ENCODE measurements around the gene YEATS4. TPM values are rescaled to one million over a fixed set of nuclear protein-coding genes. Genes with fewer than 3 reads are reported as not detected.

Gene YEATS4
- total RNA-seq, 6 donors from 2014 or later = 1.00 to 12.8 (median 10.2) TPM

DNA sequence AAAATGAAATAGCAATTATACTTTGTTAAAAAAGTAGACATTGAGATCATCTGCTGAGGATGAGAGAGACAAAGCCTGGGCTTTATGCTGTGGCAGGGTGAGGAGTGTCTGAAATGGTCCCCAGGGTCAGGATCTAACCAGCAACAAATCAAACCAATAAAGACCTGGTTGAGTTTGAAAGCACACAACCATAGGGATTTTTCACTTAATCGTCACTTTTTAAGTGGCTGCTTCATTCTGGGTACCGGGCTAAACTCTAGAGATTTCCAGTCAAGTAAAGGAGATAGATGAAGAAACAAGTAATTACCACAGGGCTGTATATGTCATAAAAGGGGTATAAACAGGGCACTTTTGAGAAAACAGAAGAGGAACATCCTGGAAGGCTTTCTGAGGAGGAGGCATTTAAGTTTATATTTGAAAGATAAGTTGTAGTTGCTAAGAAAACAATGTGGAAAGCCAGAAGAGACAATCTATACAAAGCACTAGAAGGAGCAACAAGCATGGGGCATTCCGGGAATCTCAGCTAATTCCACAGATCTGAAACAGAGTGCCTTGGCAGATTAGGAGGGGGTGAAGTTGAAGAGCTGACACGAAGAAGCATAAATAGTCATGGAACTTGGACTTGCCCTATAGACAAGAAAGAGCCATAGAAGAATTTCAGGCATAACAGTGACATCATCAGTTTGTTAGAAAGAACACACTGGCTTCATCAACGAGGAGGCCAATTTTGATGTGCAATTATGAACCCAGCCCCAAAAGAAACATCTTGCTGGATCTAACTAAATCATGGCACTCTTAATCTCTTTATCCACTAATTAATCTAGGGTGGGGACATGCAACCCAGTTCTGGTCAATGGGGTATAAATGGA lies 63.7 kb downstream of the YEATS4 start:
- no peaks in the 10 kb centered on the region for H3K36me3 ChIP-seq
- H3K9me3 ChIP-seq = no peaks in the 10 kb centered on the region
- DNase-seq = no peak
- no peaks in the 10 kb centered on the region for H3K27me3 ChIP-seq
- H3K27ac ChIP-seq = no peak overlapping the region
- no peak for ATAC-seq (ENCODE audit: low FRiP score in 2 of 2)
- no peak overlapping the region for H3K4me3 ChIP-seq
- WGBS, 2 donors = 81 to 88% methylated on average over 5 of the region's 5 CpGs
- TF ChIP-seq POLR2A (IDR thresholded peaks at IDR 0.05) = no peak
- no peak for TF ChIP-seq POLR2AphosphoS5 (IDR thresholded peaks at IDR 0.05)
- TF ChIP-seq, protein P1, sequence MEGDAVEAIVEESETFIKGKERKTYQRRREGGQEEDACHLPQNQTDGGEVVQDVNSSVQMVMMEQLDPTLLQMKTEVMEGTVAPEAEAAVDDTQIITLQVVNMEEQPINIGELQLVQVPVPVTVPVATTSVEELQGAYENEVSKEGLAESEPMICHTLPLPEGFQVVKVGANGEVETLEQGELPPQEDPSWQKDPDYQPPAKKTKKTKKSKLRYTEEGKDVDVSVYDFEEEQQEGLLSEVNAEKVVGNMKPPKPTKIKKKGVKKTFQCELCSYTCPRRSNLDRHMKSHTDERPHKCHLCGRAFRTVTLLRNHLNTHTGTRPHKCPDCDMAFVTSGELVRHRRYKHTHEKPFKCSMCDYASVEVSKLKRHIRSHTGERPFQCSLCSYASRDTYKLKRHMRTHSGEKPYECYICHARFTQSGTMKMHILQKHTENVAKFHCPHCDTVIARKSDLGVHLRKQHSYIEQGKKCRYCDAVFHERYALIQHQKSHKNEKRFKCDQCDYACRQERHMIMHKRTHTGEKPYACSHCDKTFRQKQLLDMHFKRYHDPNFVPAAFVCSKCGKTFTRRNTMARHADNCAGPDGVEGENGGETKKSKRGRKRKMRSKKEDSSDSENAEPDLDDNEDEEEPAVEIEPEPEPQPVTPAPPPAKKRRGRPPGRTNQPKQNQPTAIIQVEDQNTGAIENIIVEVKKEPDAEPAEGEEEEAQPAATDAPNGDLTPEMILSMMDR (IDR thresholded peaks at IDR 0.05) = no peak
- TF ChIP-seq EP300 (IDR thresholded peaks at IDR 0.05) = no peak
- H3K4me1 ChIP-seq = no peaks in the 10 kb centered on the region

DNA sequence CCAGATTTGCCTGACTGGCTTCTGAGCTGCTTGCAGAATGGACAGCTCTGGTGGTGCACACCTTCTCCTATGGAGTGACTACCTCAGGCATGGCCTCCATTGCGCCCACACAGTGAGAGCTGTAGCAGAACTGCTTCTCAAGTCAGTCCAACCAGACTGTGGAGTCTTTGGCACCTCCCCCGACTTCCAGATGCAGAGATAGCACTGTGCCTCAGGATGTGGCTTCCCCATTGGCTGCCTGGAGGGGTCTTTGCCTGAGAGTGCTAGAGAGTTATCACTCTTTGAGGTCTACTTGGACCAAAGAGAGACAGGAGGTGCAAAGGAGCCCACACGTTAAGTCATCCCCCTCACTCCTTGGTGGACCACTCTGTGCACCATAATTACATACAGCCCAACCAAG lies 65.9 kb downstream of the YEATS4 start:
- no peak for DNase-seq
- TF ChIP-seq, protein P1 (IDR thresholded peaks at IDR 0.05) = no peak
- TF ChIP-seq POLR2A (IDR thresholded peaks at IDR 0.05) (no peak), POLR2AphosphoS5 (IDR thresholded peaks at IDR 0.05) (no peak), EP300 (IDR thresholded peaks at IDR 0.05) (no peak)
- H3K36me3 ChIP-seq = no peaks in the 10 kb centered on the region
- H3K9me3 ChIP-seq = no peaks in the 10 kb centered on the region
- no peak overlapping the region for H3K27ac ChIP-seq
- no peak for ATAC-seq (ENCODE audit: low FRiP score in 2 of 2)
- no peaks in the 10 kb centered on the region for H3K4me1 ChIP-seq
- no peak overlapping the region for H3K4me3 ChIP-seq
- H3K27me3 ChIP-seq = no peaks in the 10 kb centered on the region
- 92 to 96% methylated on average over 2 to 3 of the region's 3 CpGs for WGBS, 2 donors

DNA sequence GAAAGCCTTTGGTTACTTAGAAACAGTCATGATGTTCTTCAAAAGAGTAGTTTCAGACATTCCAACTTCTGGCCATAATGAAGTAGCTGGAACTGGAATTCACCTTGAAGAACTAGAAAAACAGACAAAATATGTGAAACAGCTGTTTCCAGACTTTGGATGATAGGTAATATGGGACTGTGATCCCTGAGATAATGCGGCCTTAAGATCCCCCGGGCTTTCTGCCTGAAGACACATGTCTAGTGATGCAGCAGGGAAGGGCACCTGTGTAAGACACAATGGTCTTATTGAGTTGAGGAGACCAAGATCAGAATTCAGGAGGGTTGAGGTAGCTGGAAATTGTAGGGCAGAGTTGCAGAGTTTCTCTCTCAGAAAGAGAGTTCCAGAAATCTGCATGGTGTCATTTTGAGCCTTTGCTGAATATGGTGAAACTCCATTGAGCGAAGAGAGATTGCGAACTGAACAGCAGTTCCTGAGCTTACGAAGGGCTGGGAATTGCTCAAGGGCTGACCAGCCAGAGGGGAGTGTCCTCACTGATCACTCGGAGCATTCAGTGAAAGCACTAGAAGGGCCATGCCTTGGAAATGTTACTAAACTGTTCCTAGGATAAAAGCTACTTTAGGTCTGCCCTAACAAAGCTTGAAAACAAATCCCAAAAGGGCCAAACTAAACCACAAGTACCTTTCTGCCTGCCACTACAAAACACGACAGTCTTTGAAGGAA lies 69.0 kb downstream of the YEATS4 start:
- H3K4me3 ChIP-seq = no peak overlapping the region
- no peak overlapping the region for H3K27ac ChIP-seq
- ATAC-seq (ENCODE audit: low FRiP score in 2 of 2) (no peak), DNase-seq (no peak)
- WGBS, 2 donors = 83 to 91% methylated on average over 7 of the region's 7 CpGs
- TF ChIP-seq, protein P1 (IDR thresholded peaks at IDR 0.05) = no peak
- TF ChIP-seq POLR2AphosphoS5 (IDR thresholded peaks at IDR 0.05) (no peak), EP300 (IDR thresholded peaks at IDR 0.05) (no peak), POLR2A (IDR thresholded peaks at IDR 0.05) (no peak)
- H3K27me3 ChIP-seq = no peaks in the 10 kb centered on the region
- H3K36me3 ChIP-seq = no peaks in the 10 kb centered on the region
- H3K4me1 ChIP-seq = no peaks in the 10 kb centered on the region
- no peaks in the 10 kb centered on the region for H3K9me3 ChIP-seq

DNA sequence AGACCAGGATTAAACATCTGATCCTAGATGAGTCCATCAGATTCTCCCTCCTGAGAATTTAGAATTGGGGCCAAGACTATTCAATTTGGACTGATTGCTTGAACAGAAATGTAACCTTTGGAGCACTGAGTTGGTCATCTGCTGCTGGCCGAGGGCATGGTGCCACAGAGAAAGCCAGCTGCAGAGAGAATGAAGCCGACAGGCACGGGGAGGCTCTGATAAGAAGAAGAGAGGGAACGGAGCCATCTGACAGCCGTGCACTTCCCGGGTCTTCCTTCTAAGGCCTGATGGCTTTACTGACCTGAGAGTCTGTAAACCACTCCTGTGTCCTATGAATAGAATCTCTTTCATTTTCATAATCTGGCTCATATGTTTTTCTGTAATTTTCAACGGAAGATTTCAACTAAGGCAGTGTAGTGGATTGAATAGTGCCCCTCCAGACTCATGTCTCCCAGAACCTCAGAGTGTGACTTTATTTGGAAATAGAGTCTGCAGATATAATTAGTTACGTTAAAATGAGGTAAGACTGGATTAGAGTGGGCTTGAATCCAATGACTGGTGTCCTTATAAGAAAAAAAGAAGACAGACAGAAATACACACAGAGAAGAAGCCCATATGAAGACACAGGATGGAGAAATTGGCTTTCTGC lies 71.5 kb downstream of the YEATS4 start:
- Histone ChIP-seq H3K4me3 (no peak overlapping the region), H3K9me3 (no peaks in the 10 kb centered on the region), H3K27ac (no peak overlapping the region), H3K4me1 (no peaks in the 10 kb centered on the region), H3K36me3 (no peaks in the 10 kb centered on the region), H3K27me3 (no peaks in the 10 kb centered on the region)
- DNase-seq = no peak
- ATAC-seq (ENCODE audit: low FRiP score in 2 of 2) = no peak
- TF ChIP-seq EP300 (IDR thresholded peaks at IDR 0.05) (no peak), POLR2A (IDR thresholded peaks at IDR 0.05) (no peak), POLR2AphosphoS5 (IDR thresholded peaks at IDR 0.05) (no peak)
- TF ChIP-seq, protein P1 (IDR thresholded peaks at IDR 0.05) = no peak
- WGBS, 2 donors = 84 to 87% methylated on average over 8 of the region's 8 CpGs
